ENCODE data around the gene ST6GALNAC6.

Gene ST6GALNAC6

DNA sequence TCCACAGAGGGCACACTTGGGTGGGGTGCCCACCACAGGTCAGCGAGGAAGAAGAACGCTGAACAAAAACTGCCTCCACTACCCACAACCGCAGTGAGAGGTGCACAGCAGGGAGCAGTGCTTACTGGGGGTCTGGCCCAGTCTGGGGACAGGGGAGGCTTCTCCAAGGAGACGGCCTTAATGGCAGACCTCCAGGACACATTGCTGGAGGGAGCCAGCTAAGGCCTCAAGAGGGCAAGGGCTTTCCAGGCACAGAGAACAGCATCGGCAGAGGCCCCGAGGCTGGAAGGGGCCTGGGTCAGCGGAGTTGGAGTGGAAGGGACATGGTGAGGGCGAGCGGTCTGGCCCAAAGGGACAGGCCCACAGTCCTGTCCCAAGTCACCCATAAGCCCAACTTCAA lies 46.5 kb upstream of the ST6GALNAC6 start:
- TF ChIP-seq, protein P1, sequence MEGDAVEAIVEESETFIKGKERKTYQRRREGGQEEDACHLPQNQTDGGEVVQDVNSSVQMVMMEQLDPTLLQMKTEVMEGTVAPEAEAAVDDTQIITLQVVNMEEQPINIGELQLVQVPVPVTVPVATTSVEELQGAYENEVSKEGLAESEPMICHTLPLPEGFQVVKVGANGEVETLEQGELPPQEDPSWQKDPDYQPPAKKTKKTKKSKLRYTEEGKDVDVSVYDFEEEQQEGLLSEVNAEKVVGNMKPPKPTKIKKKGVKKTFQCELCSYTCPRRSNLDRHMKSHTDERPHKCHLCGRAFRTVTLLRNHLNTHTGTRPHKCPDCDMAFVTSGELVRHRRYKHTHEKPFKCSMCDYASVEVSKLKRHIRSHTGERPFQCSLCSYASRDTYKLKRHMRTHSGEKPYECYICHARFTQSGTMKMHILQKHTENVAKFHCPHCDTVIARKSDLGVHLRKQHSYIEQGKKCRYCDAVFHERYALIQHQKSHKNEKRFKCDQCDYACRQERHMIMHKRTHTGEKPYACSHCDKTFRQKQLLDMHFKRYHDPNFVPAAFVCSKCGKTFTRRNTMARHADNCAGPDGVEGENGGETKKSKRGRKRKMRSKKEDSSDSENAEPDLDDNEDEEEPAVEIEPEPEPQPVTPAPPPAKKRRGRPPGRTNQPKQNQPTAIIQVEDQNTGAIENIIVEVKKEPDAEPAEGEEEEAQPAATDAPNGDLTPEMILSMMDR (conservative IDR thresholded peaks at IDR 0.05; ENCODE audit: low read length): no peak

DNA sequence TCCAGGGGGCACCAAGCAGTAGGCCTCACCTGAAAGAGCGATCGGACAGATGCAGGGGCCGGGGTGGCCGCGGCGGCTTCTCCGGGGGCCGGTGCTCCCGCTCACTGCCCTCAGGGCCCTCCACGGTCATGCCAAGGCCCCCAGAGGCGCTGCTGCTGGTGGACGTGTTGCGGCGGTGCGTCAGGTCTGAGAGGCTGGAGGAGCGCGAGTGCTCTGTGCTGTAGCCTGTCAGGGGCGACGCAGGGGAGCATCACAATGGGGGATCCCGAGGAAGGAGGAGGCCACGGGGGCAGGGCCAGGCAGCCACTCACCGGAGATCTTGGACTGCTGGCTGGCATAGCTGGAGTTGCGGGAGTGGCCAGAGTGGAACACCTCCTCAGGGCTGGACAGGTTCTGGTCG lies 45.9 kb upstream of the ST6GALNAC6 start:
- peaks cover 53% of the 10 kb centered on the region; the same call in 1 of the 2 replicates for H3K36me3 ChIP-seq (ENCODE audit: insufficient read depth, low read length)
- no peak overlapping the region for H3K4me3 ChIP-seq (ENCODE audit: low read length, poor library complexity, severe bottlenecking)
- TF ChIP-seq EZH2phosphoT487 (IDR thresholded peaks at IDR 0.05; ENCODE audit: borderline replicate concordance): no peak
- TF ChIP-seq, protein P1 (conservative IDR thresholded peaks at IDR 0.05; ENCODE audit: low read length): no peak
- H2AFZ ChIP-seq (ENCODE audit: low read length): no peak overlapping the region
- no peaks in the 10 kb centered on the region for H3K9me2 ChIP-seq (replicated peaks; ENCODE audit: low read depth, low read length)
- no peaks in the 10 kb centered on the region for H3F3A ChIP-seq (ENCODE audit: low read depth)
- H3K9me3 ChIP-seq (ENCODE audit: insufficient read depth, low read depth, low read length): no peaks in the 10 kb centered on the region
- H3K79me2 ChIP-seq (ENCODE audit: insufficient read depth, low read length): no peaks in the 10 kb centered on the region
- no peak overlapping the region for H3K9ac ChIP-seq (ENCODE audit: low read depth, low read length, poor library complexity, severe bottlenecking)
- no peaks in the 10 kb centered on the region for H3K27me3 ChIP-seq (ENCODE audit: insufficient read depth, low read length, poor library complexity, severe bottlenecking)
- no peaks in the 10 kb centered on the region for H3K4me1 ChIP-seq (ENCODE audit: insufficient read depth, low read length, poor library complexity, severe bottlenecking)
- H3K4me2 ChIP-seq (ENCODE audit: low read depth, low read length, poor library complexity, severe bottlenecking): no peak overlapping the region
- no peaks in the 10 kb centered on the region for H4K20me1 ChIP-seq (ENCODE audit: insufficient read depth, low read length, poor library complexity, severe bottlenecking)

More for the DNA sequence above, 46.5 kb upstream of the ST6GALNAC6 start:
- Histone ChIP-seq H3K36me3 (ENCODE audit: insufficient read depth, low read length) (peaks cover 53% of the 10 kb centered on the region; the same call in 1 of the 2 replicates), H3K9me2 (replicated peaks; ENCODE audit: low read depth, low read length) (no peaks in the 10 kb centered on the region), H3K4me1 (ENCODE audit: insufficient read depth, low read length, poor library complexity, severe bottlenecking) (no peaks in the 10 kb centered on the region), H3K4me3 (ENCODE audit: low read length, poor library complexity, severe bottlenecking) (no peak overlapping the region), H4K20me1 (ENCODE audit: insufficient read depth, low read length, poor library complexity, severe bottlenecking) (no peaks in the 10 kb centered on the region), H3K9me3 (ENCODE audit: insufficient read depth, low read depth, low read length) (no peaks in the 10 kb centered on the region), H3K79me2 (ENCODE audit: insufficient read depth, low read length) (no peaks in the 10 kb centered on the region), H3F3A (ENCODE audit: low read depth) (no peaks in the 10 kb centered on the region), H3K9ac (ENCODE audit: low read depth, low read length, poor library complexity, severe bottlenecking) (no peak overlapping the region), H3K27me3 (ENCODE audit: insufficient read depth, low read length, poor library complexity, severe bottlenecking) (no peaks in the 10 kb centered on the region), H2AFZ (ENCODE audit: low read length) (no peak overlapping the region), H3K4me2 (ENCODE audit: low read depth, low read length, poor library complexity, severe bottlenecking) (no peak overlapping the region)

GRCh38 chr9:127944586-127945218 lies 45.3 kb upstream of the ST6GALNAC6 start:
- H3K79me2 ChIP-seq (ENCODE audit: insufficient read depth, low read length): no peaks in the 10 kb centered on the region
- H3K27me3 ChIP-seq (ENCODE audit: insufficient read depth, low read length, poor library complexity, severe bottlenecking): no peaks in the 10 kb centered on the region
- no peak overlapping the region for H3K4me3 ChIP-seq (ENCODE audit: low read length, poor library complexity, severe bottlenecking)
- no peak overlapping the region for H2AFZ ChIP-seq (ENCODE audit: low read length)
- no peak overlapping the region for H3K9ac ChIP-seq (ENCODE audit: low read depth, low read length, poor library complexity, severe bottlenecking)
- no peaks in the 10 kb centered on the region for H3K9me2 ChIP-seq (replicated peaks; ENCODE audit: low read depth, low read length)
- H3F3A ChIP-seq (ENCODE audit: low read depth): no peaks in the 10 kb centered on the region
- peaks cover 53% of the 10 kb centered on the region; the same call in 1 of the 2 replicates for H3K36me3 ChIP-seq (ENCODE audit: insufficient read depth, low read length)
- H4K20me1 ChIP-seq (ENCODE audit: insufficient read depth, low read length, poor library complexity, severe bottlenecking): no peaks in the 10 kb centered on the region
- no peak overlapping the region for H3K4me2 ChIP-seq (ENCODE audit: low read depth, low read length, poor library complexity, severe bottlenecking)
- no peaks in the 10 kb centered on the region for H3K9me3 ChIP-seq (ENCODE audit: insufficient read depth, low read depth, low read length)
- no peaks in the 10 kb centered on the region for H3K4me1 ChIP-seq (ENCODE audit: insufficient read depth, low read length, poor library complexity, severe bottlenecking)
- TF ChIP-seq, protein P1 (conservative IDR thresholded peaks at IDR 0.05; ENCODE audit: low read length): no peak
- no peak for TF ChIP-seq EZH2phosphoT487 (IDR thresholded peaks at IDR 0.05; ENCODE audit: borderline replicate concordance)

All from Loucy (cell line).